ENCODE results near the gene CHI3L1.

- TF ChIP-seq CTCF (IDR thresholded peaks at IDR 0.05) (no peak), EZH2 (IDR thresholded peaks at IDR 0.05; ENCODE audit: borderline replicate concordance, insufficient read depth, low read depth, low read length, poor library complexity, severe bottlenecking) (no peak)
These were observed 32.7 kb upstream of the CHI3L1 start for GRCh38 chr1:203219171-203219570.

All from B cell (primary cell).